ENCODE results near the gene EZR.
"Not testable (repeated sequence)": the region's sequence is repeated elsewhere in the genome, so short reads cannot be mapped to it uniquely, and the experiment has no call there.

Gene EZR

GRCh38 chr6:158793432-158793831 lies 25.7 kb downstream of the EZR start:
- peak; percentile 68 for DNase-seq

- DNase-seq = not testable (repeated sequence)
Observed at GRCh38 chr6:158792505-158792904, 26.7 kb downstream of the EZR start.

- DNase-seq = no peak
Observed at GRCh38 chr6:158791274-158791855, 27.8 kb downstream of the EZR start.

GRCh38 chr6:158789115-158789917 lies 29.9 kb downstream of the EZR start:
- no peak for DNase-seq

- DNase-seq = no peak
Observed at GRCh38 chr6:158787395-158787794, 31.8 kb downstream of the EZR start.

- DNase-seq = no peak
Observed at GRCh38 chr6:158786645-158787304, 32.4 kb downstream of the EZR start.

- DNase-seq = no peak
Observed at GRCh38 chr6:158785036-158785435, 34.1 kb downstream of the EZR start.

- no peak for DNase-seq
Observed at GRCh38 chr6:158784505-158784904, 34.7 kb downstream of the EZR start.

- DNase-seq = no peak
Observed at GRCh38 chr6:158783851-158784250, 35.3 kb downstream of the EZR start.

- no peak for DNase-seq
Observed at GRCh38 chr6:158783167-158783450, 36.1 kb downstream of the EZR start.

- no peak for DNase-seq
Observed at GRCh38 chr6:158782432-158783166, 36.6 kb downstream of the EZR start.

- no peak for DNase-seq
Observed at GRCh38 chr6:158781692-158782373, 37.3 kb downstream of the EZR start.

- no peak for DNase-seq
Observed at GRCh38 chr6:158780988-158781691, 38.0 kb downstream of the EZR start.

GRCh38 chr6:158780246-158780884 lies 38.8 kb downstream of the EZR start:
- no peak for DNase-seq

GRCh38 chr6:158778005-158778527 lies 41.1 kb downstream of the EZR start:
- no peak for DNase-seq

GRCh38 chr6:158777510-158777909 lies 41.7 kb downstream of the EZR start:
- no peak for DNase-seq

GRCh38 chr6:158776737-158777136 lies 42.4 kb downstream of the EZR start:
- DNase-seq = no peak

GRCh38 chr6:158775832-158776231 lies 43.3 kb downstream of the EZR start:
- DNase-seq = no peak

GRCh38 chr6:158774717-158775449 lies 44.3 kb downstream of the EZR start:
- DNase-seq = no peak

- DNase-seq = no peak
Observed at GRCh38 chr6:158773581-158774449, 45.4 kb downstream of the EZR start.

Measured in NCI-H69 (cell line).